SK-N-SH (cell line): ENCODE results near the gene CNNM3.

Experiments
- NFIC ChIP-seq: IDR thresholded peaks from 2 replicates; pipeline ENCODE4 v1.4.0; 2012; ENCODE audit warnings: borderline replicate concordance
- RFX5 ChIP-seq: IDR thresholded peaks from 2 replicates; pipeline ENCODE4 v1.6.1; 2012; ENCODE audit warnings: mild to moderate bottlenecking, improper control_type of control experiment, low read length
- RXRA ChIP-seq: IDR thresholded peaks from 2 replicates; pipeline ENCODE4 v1.4.0; 2012; ENCODE audit warnings: low read depth, mild to moderate bottlenecking, borderline replicate concordance
- TF ChIP-seq, protein P1 (sequence below): fragments of 200-600 bp; sonication (generic); IDR thresholded peaks from 2 replicates; pipeline ENCODE4 v1.6.1; 2017; ENCODE audit warnings: antibody characterized with exemption, mild to moderate bottlenecking, moderate library complexity

DNA sequence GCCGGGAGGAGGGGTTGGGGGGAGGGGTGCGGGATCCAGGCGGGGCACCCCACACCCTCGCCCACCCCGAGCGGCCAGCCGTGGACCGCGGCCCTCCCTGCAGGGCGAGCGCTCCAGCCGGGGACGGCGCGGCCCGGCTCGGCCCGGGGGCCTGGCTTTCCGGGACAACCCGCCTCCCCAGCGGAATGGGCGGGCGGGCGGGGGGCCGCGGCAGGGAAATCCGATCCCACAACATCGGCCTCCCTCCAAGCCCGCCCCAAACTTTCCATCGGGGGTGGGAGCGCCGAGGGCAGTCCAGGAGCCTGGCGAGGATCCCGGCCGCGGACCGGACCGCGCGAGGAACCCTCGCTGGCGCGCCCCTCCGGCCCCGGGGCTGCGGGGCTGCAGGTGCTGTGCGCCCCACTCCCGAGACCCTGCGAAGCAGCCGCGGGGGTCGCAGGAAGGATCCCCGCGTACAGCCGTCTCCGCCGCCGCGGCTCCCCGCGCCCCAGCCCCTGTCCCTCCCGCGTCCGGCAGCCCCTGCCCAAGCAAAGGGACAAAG is 53.3 kb downstream of the CNNM3 start:
- no peak for TF ChIP-seq NFIC
- no peak for TF ChIP-seq RXRA
- TF ChIP-seq, protein P1, sequence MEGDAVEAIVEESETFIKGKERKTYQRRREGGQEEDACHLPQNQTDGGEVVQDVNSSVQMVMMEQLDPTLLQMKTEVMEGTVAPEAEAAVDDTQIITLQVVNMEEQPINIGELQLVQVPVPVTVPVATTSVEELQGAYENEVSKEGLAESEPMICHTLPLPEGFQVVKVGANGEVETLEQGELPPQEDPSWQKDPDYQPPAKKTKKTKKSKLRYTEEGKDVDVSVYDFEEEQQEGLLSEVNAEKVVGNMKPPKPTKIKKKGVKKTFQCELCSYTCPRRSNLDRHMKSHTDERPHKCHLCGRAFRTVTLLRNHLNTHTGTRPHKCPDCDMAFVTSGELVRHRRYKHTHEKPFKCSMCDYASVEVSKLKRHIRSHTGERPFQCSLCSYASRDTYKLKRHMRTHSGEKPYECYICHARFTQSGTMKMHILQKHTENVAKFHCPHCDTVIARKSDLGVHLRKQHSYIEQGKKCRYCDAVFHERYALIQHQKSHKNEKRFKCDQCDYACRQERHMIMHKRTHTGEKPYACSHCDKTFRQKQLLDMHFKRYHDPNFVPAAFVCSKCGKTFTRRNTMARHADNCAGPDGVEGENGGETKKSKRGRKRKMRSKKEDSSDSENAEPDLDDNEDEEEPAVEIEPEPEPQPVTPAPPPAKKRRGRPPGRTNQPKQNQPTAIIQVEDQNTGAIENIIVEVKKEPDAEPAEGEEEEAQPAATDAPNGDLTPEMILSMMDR, result no peak
- no peak for TF ChIP-seq RFX5
